Mucosa of rectum (tissue), 2 donors: Measurements from ENCODE around the gene RAB6C.
"Not testable (repeated sequence)": the region's sequence is repeated elsewhere in the genome, so short reads cannot be mapped to it uniquely, and the experiment has no call there.

Experiments used
- H3K27ac ChIP-seq, 2 donors: one replicate each; pipeline ENCODE4 v1.7.0; 2013; ENCODE audit warnings: inconsistent platforms in 2 of 2, low read depth in 2 of 2, low read length in 2 of 2
- H3K27me3 ChIP-seq, 2 donors: one replicate each; pipeline ENCODE4 v1.7.0; 2013; ENCODE audit warnings: low read length in 2 of 2; ENCODE audit not compliant: control insufficient read depth in 2 of 2, insufficient read depth in 2 of 2
- H3K36me3 ChIP-seq, 2 donors: one replicate each; pipeline ENCODE4 v1.7.0; 2013; ENCODE audit warnings: low read length in 2 of 2; ENCODE audit not compliant: control insufficient read depth in 2 of 2, insufficient read depth in 2 of 2
- H3K4me1 ChIP-seq, 2 donors: one replicate each; pipeline ENCODE4 v1.7.0; 2013; ENCODE audit warnings: low read length in 2 of 2, mild to moderate bottlenecking in 1 of 2; ENCODE audit not compliant: control insufficient read depth in 2 of 2, insufficient read depth in 2 of 2
- H3K4me3 ChIP-seq, 2 donors: one replicate each; pipeline ENCODE4 v1.7.0; 2013; ENCODE audit warnings: low read length in 2 of 2
- H3K9ac ChIP-seq, 2 donors: one replicate each; pipeline ENCODE4 v1.7.0; 2013; ENCODE audit warnings: low read length in 2 of 2, low read depth in 1 of 2, mild to moderate bottlenecking in 1 of 2
- H3K9me3 ChIP-seq, 2 donors: one replicate each; pipeline ENCODE4 v1.7.0; 2013; ENCODE audit warnings: low read length in 2 of 2; ENCODE audit not compliant: control insufficient read depth in 2 of 2
- donor health status: healthy.
- donor health status: Normal muscosa, but diverticular disease.

Gene RAB6C

DNA sequence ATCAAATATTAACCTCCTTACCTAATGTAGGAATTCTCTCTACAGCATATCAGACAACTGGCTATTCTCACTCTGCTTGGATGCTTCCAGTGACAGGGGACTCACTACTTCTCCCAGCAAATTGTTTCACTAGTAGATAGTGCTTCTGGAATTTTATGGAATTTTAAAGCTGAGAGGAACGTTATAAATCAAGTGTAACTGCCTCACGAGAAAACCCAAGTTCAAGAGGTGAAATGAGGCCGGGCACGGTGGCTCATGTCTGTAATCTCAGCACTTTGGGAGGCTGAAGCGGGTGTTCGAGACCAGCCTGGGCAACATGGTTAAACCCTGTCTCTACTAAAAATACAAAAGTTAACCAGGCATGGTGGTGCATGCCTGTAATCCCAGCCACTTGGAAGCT, 23.3 kb upstream of the RAB6C start:
- H3K9me3 ChIP-seq, H3K4me1 ChIP-seq, H3K27ac ChIP-seq, H3K36me3 ChIP-seq, H3K9ac ChIP-seq, H3K4me3 ChIP-seq, H3K27me3 ChIP-seq: not testable (repeated sequence)

GRCh38 chr2:129957891-129958290, 21.6 kb upstream of the RAB6C start:
- Histone ChIP-seq H3K36me3 (no peaks in the 10 kb centered on the region), H3K27ac (no peak overlapping the region), H3K9ac (no peak overlapping the region), H3K4me1 (no peaks in the 10 kb centered on the region), H3K4me3 (no peak overlapping the region), H3K9me3 (no peaks in the 10 kb centered on the region), H3K27me3 (no peaks in the 10 kb centered on the region)

- H3K9me3 ChIP-seq, H3K9ac ChIP-seq, H3K27ac ChIP-seq, H3K4me1 ChIP-seq, H3K4me3 ChIP-seq, H3K27me3 ChIP-seq, H3K36me3 ChIP-seq: not testable (repeated sequence)
These were observed 20.7 kb upstream of the RAB6C start for GRCh38 chr2:129958736-129959135.

DNA sequence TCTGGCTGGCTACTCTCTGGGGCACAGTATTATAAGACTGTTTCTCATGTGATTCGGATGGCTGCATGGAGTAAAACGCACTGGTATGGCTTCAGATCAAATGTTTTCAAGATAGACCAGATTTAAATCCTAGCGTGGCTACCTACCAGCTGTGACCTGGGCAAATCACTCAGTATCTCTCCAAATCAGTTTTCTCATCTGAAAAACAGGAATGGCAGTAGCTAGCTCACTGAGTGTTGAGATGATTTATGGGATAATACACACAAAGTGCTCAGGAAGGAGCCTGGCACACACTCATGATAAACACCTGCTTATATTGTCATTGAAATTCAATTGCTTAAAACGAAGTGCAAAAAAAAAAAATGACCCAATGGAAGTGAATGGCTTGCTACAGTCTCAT, 10.9 kb upstream of the RAB6C start:
- H3K9me3 ChIP-seq, H3K27me3 ChIP-seq, H3K27ac ChIP-seq, H3K9ac ChIP-seq, H3K36me3 ChIP-seq, H3K4me1 ChIP-seq, H3K4me3 ChIP-seq: not testable (repeated sequence)

DNA sequence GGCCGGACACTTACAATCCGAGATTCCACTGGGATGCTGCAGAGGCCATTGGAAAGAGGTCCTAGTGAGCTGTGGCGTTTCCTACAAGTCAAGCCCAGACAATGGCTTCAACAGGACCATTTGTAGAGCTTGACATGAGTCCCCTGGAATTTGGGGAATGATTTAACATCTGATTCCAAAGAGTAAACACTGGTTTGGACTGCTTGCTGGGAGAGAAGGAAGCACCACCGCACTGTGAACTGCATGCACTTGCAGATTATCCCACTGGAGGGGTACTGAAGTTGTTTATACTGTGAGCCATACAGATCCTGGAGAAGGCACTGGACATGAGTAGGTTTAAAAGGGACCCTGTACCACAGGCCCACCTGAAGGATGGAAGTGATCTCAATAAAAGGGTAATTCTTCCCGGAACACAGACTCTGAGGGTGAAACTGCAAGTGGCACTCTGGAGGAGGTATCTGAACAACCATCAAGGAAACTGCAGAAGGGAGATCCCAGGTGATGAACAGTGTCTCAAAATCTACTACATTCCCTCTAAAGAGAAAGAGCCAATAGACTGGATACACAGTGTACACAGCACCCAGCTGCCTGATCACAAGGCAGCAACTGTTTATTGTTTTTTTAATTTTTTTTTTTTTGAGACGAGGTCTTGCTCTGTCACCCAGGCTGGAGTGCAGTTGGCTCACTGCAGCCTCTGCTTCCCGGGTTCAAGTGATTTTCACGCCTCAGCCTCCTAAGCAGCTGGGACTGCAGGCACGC, 4.3 kb upstream of the RAB6C start:
- Histone ChIP-seq H3K36me3 (no peaks in the 10 kb centered on the region), H3K9me3 (no peaks in the 10 kb centered on the region), H3K27ac (no peak overlapping the region), H3K4me1 (no peaks in the 10 kb centered on the region), H3K4me3 (no peak overlapping the region), H3K27me3 (peaks cover 2 to 7% of the 10 kb centered on the region in 2 donors), H3K9ac (no peak overlapping the region)

DNA sequence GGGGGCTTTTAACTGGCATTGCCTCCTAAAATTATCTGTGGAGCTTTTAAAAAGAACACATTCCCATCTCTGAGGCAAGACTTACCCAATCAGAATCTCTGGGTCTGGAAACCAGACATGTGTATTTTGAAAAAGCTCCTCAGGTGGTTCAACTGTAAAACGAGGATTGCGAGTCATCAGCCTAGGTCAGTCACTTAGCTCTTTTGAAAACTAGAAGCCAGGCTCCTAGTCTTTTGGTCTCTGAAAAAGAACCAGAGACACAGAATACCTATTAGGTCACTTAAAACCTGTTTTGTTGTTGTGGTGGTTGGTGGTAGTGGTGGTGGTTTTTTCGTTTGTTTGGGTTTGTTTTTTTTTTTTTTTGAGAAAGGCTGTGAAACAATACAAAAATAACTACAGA, 2.5 kb upstream of the RAB6C start:
- H3K4me1 ChIP-seq, H3K9ac ChIP-seq, H3K27me3 ChIP-seq, H3K27ac ChIP-seq, H3K4me3 ChIP-seq, H3K9me3 ChIP-seq, H3K36me3 ChIP-seq: not testable (repeated sequence)

DNA sequence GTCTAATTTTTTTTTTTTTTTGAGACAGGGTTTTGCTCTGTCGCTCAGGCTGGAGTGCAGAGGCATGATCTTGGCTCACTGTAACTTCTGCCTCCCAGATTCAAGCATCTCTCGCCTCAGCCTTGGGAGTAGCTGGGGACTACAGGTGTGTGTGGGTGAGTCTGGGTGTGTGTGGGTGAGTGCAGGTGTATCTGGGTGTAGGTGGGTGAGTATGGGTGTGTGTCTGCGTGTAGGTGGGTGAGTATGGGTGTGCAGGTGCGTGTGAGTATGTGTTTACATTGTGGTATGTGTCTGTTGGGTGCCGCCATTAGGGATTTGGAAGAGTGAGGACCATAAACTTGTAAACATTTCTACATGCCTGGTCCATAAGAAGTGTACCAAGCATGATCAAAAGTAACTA, 1.5 kb upstream of the RAB6C start:
- Histone ChIP-seq H3K27ac (no peak overlapping the region), H3K9me3 (no peaks in the 10 kb centered on the region), H3K9ac (no peak overlapping the region), H3K36me3 (no peaks in the 10 kb centered on the region), H3K4me1 (no peaks in the 10 kb centered on the region), H3K4me3 (no peak overlapping the region), H3K27me3 (peaks cover 2 to 7% of the 10 kb centered on the region in 2 donors)

DNA sequence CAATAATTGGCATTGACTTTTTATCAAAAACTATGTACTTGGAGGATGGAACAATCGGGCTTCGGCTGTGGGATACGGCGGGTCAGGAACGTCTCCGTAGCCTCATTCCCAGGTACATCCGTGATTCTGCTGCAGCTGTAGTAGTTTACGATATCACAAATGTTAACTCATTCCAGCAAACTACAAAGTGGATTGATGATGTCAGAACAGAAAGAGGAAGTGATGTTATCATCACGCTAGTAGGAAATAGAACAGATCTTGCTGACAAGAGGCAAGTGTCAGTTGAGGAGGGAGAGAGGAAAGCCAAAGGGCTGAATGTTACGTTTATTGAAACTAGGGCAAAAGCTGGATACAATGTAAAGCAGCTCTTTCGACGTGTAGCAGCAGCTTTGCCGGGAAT, 780 bp downstream of the RAB6C start:
- H3K27me3 ChIP-seq, H3K36me3 ChIP-seq, H3K4me1 ChIP-seq, H3K27ac ChIP-seq, H3K9ac ChIP-seq, H3K9me3 ChIP-seq, H3K4me3 ChIP-seq: not testable (repeated sequence)

DNA sequence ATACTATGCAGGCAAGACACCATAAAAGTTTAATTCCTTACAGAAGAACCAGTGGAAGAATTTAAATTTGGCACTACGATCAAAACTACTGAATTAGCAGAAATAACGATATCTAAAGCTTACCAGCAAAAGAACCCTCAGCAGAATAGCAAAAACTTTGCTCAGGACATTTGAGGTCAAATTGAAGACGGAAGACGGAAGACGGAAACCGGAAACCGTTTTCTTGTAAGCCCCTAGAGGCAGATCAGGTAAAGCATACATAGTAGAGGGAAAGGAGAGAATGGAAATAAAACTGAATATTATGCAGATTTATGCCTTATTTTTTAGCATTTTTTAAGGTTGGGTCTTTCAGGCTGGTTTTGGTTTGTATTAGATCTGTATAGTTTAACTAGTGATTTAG, 2.2 kb downstream of the RAB6C start:
- H3K9ac ChIP-seq, H3K4me3 ChIP-seq, H3K36me3 ChIP-seq, H3K9me3 ChIP-seq, H3K4me1 ChIP-seq, H3K27me3 ChIP-seq, H3K27ac ChIP-seq: not testable (repeated sequence)

DNA sequence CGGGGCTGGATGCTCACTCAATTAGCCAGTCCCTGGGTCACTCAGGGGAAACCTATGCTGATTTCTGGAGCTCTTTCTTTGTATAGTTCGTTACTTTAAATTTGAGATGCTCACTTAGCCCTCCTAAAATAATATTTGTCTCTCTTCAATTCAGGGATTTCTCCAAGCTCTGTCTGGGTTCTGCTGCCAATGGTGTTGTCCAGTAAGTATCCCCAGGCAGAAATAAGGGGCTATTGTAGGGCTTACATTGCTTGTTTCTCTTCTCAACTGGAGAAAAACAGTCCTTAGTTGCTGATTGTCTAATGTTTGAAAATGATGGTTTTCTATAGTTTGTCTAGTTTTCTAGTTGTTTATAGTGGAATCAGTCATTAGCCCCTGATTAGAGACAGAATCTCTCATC, 5.0 kb downstream of the RAB6C start:
- Histone ChIP-seq H3K27me3 (no peaks in the 10 kb centered on the region), H3K4me3 (no peak overlapping the region), H3K9me3 (no peaks in the 10 kb centered on the region), H3K4me1 (no peaks in the 10 kb centered on the region), H3K36me3 (no peaks in the 10 kb centered on the region), H3K9ac (no peak overlapping the region), H3K27ac (no peak overlapping the region)
